ENCODE data around the gene ZNF334. TPM values are rescaled to one million over a fixed set of nuclear protein-coding genes. Genes with fewer than 3 reads are reported as not detected.
A peak's percentile ranks its signal among the peaks of the same experiment; 100 is the strongest.

ZNF334 gene
- total RNA-seq, 1 donor from 2014 or later = 19.7 TPM

DNA sequence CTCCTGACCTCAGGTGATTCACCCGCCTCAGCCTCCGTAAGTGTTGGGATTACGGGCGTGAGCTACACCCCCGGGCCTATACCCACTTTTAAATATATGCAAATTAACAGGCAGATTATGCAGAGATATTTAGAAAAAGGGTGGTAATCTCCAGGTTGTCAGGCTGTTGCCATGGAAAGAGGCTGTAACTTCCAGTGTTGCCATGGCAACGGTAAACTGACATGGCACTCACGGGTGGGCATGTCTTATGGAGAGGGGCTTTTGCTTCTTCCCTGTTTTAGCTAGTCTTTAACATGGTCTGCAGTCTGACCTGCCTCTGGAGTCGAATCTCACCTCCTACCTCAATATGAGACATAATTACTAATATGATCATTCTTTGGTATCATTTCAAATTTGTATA lies 44.9 kb downstream of the ZNF334 start:
- H3K9me3 Mint-ChIP-seq = no peaks in the 10 kb centered on the region
- no peak overlapping the region for H3K27ac Mint-ChIP-seq
- TF ChIP-seq, protein P1, sequence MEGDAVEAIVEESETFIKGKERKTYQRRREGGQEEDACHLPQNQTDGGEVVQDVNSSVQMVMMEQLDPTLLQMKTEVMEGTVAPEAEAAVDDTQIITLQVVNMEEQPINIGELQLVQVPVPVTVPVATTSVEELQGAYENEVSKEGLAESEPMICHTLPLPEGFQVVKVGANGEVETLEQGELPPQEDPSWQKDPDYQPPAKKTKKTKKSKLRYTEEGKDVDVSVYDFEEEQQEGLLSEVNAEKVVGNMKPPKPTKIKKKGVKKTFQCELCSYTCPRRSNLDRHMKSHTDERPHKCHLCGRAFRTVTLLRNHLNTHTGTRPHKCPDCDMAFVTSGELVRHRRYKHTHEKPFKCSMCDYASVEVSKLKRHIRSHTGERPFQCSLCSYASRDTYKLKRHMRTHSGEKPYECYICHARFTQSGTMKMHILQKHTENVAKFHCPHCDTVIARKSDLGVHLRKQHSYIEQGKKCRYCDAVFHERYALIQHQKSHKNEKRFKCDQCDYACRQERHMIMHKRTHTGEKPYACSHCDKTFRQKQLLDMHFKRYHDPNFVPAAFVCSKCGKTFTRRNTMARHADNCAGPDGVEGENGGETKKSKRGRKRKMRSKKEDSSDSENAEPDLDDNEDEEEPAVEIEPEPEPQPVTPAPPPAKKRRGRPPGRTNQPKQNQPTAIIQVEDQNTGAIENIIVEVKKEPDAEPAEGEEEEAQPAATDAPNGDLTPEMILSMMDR (conservative IDR thresholded peaks at IDR 0.05) = no peak
- H3K4me1 Mint-ChIP-seq (ENCODE audit: unreplicated experiment) = no peaks in the 10 kb centered on the region
- no peak for DNase-seq (ENCODE audit: extremely low spot score, unreplicated experiment)
- no peak overlapping the region for H3K4me3 Mint-ChIP-seq
- H3K27me3 Mint-ChIP-seq = no peaks in the 10 kb centered on the region
- H3K36me3 Mint-ChIP-seq = no peaks in the 10 kb centered on the region

DNA sequence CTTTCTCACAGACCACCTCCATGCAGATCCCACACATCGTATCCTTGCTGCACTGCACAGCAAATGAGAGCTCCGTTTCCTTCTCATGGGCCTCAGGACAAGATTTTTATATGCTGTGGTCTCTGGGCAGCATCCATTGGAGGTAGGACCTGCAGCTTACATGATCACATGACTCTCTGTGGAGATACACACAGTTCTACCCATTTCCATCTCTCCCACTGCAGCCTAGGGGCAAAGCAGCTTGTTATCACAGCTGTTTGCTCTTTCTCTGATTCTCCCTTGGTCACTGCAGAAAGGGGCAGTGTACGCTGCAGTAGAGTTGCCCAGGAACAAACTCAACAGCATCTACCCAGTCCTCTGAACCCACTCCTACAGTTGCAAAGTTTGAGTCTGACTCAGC lies 48.9 kb downstream of the ZNF334 start:
- Mint-ChIP-seq H3K4me1 (ENCODE audit: unreplicated experiment) (no peaks in the 10 kb centered on the region), H3K4me3 (no peak overlapping the region), H3K36me3 (no peaks in the 10 kb centered on the region), H3K27me3 (no peaks in the 10 kb centered on the region), H3K9me3 (no peaks in the 10 kb centered on the region), H3K27ac (no peak overlapping the region)
- TF ChIP-seq, protein P1 (conservative IDR thresholded peaks at IDR 0.05) = no peak
- DNase-seq (ENCODE audit: extremely low spot score, unreplicated experiment) = no peak

DNA sequence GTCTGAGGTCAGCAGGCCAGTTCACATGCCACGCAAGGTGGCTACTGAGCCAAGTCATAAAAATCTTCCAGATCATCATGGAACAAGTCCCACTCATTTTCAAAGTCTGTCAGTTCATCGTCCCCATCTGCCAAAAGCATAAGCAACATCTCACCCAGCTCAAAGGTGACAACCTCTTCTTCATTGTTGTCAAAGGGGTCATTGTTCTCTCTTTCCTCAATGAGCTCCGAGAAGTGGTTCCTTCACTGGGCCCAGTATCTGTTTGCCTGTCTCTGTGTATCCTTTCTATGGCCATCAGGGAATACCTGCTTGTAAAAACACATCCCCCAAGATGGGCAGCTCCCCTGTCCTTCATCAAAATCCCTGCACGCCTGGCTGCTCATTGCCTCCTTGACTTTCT lies 49.5 kb downstream of the ZNF334 start:
- Mint-ChIP-seq H3K4me1 (ENCODE audit: unreplicated experiment) (no peaks in the 10 kb centered on the region), H3K27ac (no peak overlapping the region), H3K9me3 (no peaks in the 10 kb centered on the region), H3K4me3 (no peak overlapping the region), H3K27me3 (no peaks in the 10 kb centered on the region), H3K36me3 (no peaks in the 10 kb centered on the region)
- no peak for DNase-seq (ENCODE audit: extremely low spot score, unreplicated experiment)
- TF ChIP-seq, protein P1 (conservative IDR thresholded peaks at IDR 0.05) = no peak

DNA sequence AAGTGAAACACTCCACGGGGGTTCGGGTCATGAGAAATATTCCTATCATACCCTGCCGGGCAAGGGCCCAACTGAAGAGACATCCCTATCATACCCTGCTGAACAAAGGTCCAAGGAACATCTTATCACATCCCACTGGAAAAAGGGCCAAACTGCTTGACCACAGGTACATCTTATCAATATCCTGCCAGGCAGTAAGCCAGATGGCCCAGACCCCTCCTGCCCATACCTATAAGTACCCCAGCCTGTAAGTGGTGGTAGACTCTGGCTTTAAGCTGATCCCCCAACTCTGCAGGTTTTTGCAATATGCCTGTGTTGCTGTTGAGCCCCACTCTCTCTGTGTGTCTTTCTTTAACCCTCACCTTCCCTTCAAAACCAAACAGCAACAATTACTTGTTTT lies 51.6 kb downstream of the ZNF334 start:
- Mint-ChIP-seq H3K9me3 (peaks cover 3% of the 10 kb centered on the region), H3K36me3 (peaks cover 2% of the 10 kb centered on the region), H3K27ac (no peak overlapping the region), H3K27me3 (no peaks in the 10 kb centered on the region), H3K4me1 (ENCODE audit: unreplicated experiment) (no peaks in the 10 kb centered on the region), H3K4me3 (no peak overlapping the region)
- DNase-seq (ENCODE audit: extremely low spot score, unreplicated experiment) = no peak
- TF ChIP-seq, protein P1 (conservative IDR thresholded peaks at IDR 0.05) = no peak

DNA sequence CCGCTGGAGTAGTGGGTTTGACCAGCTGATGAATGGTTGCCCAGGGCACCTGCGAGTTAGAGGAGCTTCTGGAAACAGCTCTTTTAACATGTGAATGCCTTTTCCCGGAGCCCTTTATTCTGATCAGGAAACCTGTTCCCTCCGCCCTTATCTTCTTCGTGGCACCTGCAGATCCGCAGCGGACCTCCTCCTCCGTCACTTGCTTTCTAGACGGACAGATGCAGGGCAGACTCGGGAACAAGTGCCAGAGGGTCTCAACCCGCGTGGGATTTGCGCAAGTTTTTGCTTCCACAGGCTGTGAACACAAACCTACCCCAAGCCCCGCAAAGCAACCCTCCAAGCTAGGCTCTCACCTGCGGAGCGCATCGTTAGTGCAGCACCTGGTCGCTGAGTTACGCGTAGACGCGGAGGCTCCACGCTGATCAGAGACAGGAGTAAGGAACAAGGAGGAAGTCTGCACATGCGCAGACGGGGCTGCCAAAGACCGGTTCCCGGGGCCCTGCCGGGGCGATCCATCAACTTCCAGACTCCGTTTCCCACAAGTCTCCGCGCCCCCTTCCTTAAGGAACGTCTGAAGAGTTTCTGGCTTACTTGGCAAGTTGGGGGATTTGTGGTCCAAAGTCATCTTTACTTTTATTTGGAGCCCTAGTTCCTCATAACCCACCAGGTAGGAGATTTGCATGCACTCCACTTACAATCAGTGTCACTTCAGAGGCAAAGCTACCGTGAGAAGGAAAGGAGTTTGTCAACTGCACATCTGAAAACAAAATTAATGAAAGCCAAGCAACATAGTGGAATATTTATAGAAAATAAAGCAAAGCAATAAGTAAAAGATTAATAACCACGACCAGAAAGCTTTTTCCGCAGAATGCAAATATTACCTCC lies 54.3 kb downstream of the ZNF334 start:
- DNase-seq (ENCODE audit: extremely low spot score, unreplicated experiment) = peak; percentile 84
- TF ChIP-seq, protein P1 (conservative IDR thresholded peaks at IDR 0.05) = no peak
- Mint-ChIP-seq H3K27ac (peak overlapping the region; percentile 29), H3K4me3 (peak overlapping the region; percentile 87), H3K9me3 (peaks cover 15% of the 10 kb centered on the region), H3K27me3 (no peaks in the 10 kb centered on the region), H3K4me1 (ENCODE audit: unreplicated experiment) (no peaks in the 10 kb centered on the region), H3K36me3 (peaks cover 13% of the 10 kb centered on the region)

Measured in type B pancreatic cell (in vitro differentiated cells).